PC-3 (cell line): ENCODE data around the gene USH2A. TPM values are rescaled to one million over a fixed set of nuclear protein-coding genes. Genes with fewer than 3 reads are reported as not detected.

Experiments used
- ATAC-seq: fragments of 200-7000 bp; cut with Tn5 transposase; 2 replicates; pipeline ENCODE4 v1.9.1; 2020; ENCODE audit warnings: mild to moderate bottlenecking, moderate library complexity
- BruUV-seq: library from RNA; stranded (reverse); fragments of 400-500 nt; replicated peaks from 2 replicates; lab custom pipeline; 2021; lab: Mats Ljungman, UMichigan
- CTCF ChIA-PET: fragments of 300-600 bp; sonication (Branson Sonifier 250); formaldehyde crosslinking; loops from one replicate; lab custom pipeline; 2022; ENCODE audit warnings: antibody characterized with exemption; lab: Charles Lee
- POLR2A ChIA-PET: fragments of 300-600 bp; sonication (Branson Sonifier 250); formaldehyde crosslinking; loops from one replicate; lab custom pipeline; 2022; ENCODE audit warnings: antibody characterized with exemption; ENCODE audit not compliant: unreplicated experiment; lab: Charles Lee
- DNase-seq: peaks from one replicate; pipeline ENCODE4 v3.0.0-alpha.2; 2015
- H2AFZ ChIP-seq: fragments of 300-600 bp; sonication (generic); 2 replicates; pipeline ENCODE4 v1.6.0; 2016; ENCODE audit warnings: antibody characterized with exemption, low read length
- H3F3A ChIP-seq: fragments of 300-600 bp; sonication (generic); one replicate; pipeline ENCODE4 v1.6.0; 2017; ENCODE audit warnings: antibody characterized with exemption, low read length, control low read depth, mild to moderate bottlenecking; ENCODE audit not compliant: unreplicated experiment
- H3K27ac ChIP-seq: fragments of 300-600 bp; sonication (generic); 2 replicates; pipeline ENCODE4 v1.5.1; 2016; ENCODE audit warnings: mild to moderate bottlenecking, low read length
- H3K27me3 ChIP-seq: fragments of 300-600 bp; sonication (generic); 2 replicates; pipeline ENCODE4 v1.6.1; 2016; ENCODE audit warnings: low read length, mixed read lengths
- H3K36me3 ChIP-seq: fragments of 300-600 bp; sonication (generic); 2 replicates; pipeline ENCODE4 v1.6.1; 2016; ENCODE audit warnings: low read depth, mixed run types, low read length, mixed read lengths
- H3K4me1 ChIP-seq: fragments of 300-600 bp; sonication (generic); 2 replicates; pipeline ENCODE4 v1.5.1; 2016; ENCODE audit warnings: low read length; ENCODE audit not compliant: insufficient read depth
- H3K4me2 ChIP-seq: fragments of 300-600 bp; sonication (generic); 2 replicates; pipeline ENCODE4 v1.6.0; 2016; ENCODE audit warnings: low read length
- H3K4me3 ChIP-seq: fragments of 300-600 bp; sonication (generic); 2 replicates; pipeline ENCODE4 v1.5.1; 2016; ENCODE audit warnings: mild to moderate bottlenecking, low read length, mixed read lengths
- H3K79me2 ChIP-seq: fragments of 300-600 bp; sonication (generic); 2 replicates; pipeline ENCODE4 v1.6.1; 2017; ENCODE audit warnings: low read length, mixed read lengths
- H3K9ac ChIP-seq: fragments of 300-600 bp; sonication (generic); 2 replicates; pipeline ENCODE4 v1.6.0; 2016; ENCODE audit warnings: mild to moderate bottlenecking, low read length
- H3K9me2 ChIP-seq: fragments of 300-600 bp; sonication (generic); replicated peaks from 2 replicates; pipeline ENCODE4 v1.6.1; 2016; ENCODE audit warnings: mixed run types, low read length, mixed read lengths
- H3K9me3 ChIP-seq: fragments of 300-600 bp; sonication (generic); 2 replicates; pipeline ENCODE4 v1.6.1; 2016; ENCODE audit warnings: low read length, mixed read lengths
- H4K20me1 ChIP-seq: fragments of 300-600 bp; sonication (generic); 2 replicates; pipeline ENCODE4 v1.6.1; 2016; ENCODE audit warnings: low read length, mixed read lengths
- CTCF ChIP-seq: fragments of 300-600 bp; sonication (generic); conservative IDR thresholded peaks from 2 replicates; pipeline ENCODE4 v1.5.1; 2017; ENCODE audit warnings: antibody characterized with exemption, low read depth, mild to moderate bottlenecking, low read length
- EZH2 ChIP-seq: fragments of 300-600 bp; sonication (generic); IDR thresholded peaks from one replicate; pipeline ENCODE4 v1.6.1; 2017; ENCODE audit warnings: antibody characterized with exemption, mild to moderate bottlenecking, low read length; ENCODE audit not compliant: unreplicated experiment
- EZH2phosphoT487 ChIP-seq: fragments of 300-600 bp; sonication (generic); IDR thresholded peaks from 2 replicates; pipeline ENCODE4 v1.6.1; 2018; ENCODE audit warnings: mild to moderate bottlenecking, antibody characterized with exemption, low read length, borderline replicate concordance
- intact Hi-C: fragments of 100-400 bp; cut with micrococcal nuclease; formaldehyde crosslinking; loops from 2 replicates; pipeline ENCODE4 v1.9.0; 2023
- total RNA-seq: library from RNA; depleted of rRNA; stranded (reverse); fragments of >200 nt; gene quantifications from 2 replicates; pipeline ENCODE4 v1.2.3, GENCODE V29; 2014

The USH2A gene
- total RNA-seq, 1 experiment from 2014 or later: not detected

- Histone ChIP-seq H3K4me2 (peak overlapping the region; percentile 31; the same call in 1 of the 2 replicates), H3K9me2 (no peaks in the 10 kb centered on the region), H4K20me1 (no peaks in the 10 kb centered on the region), H3K27me3 (no peaks in the 10 kb centered on the region), H3K79me2 (no peaks in the 10 kb centered on the region), H3K9me3 (no peaks in the 10 kb centered on the region), H2AFZ (no peak overlapping the region), H3K27ac (peak overlapping the region; percentile 9), H3K9ac (no peak overlapping the region), H3K4me1 (peaks cover 25% of the 10 kb centered on the region), H3F3A (no peaks in the 10 kb centered on the region), H3K4me3 (no peak overlapping the region), H3K36me3 (peaks cover 19% of the 10 kb centered on the region)
- no TSS peak for BruUV-seq
- TF ChIP-seq EZH2phosphoT487 (no peak), CTCF (no peak), EZH2 (no peak)
- CTCF ChIA-PET: no interaction called here
- intact Hi-C loops: loop anchor here (2.0 to 10.0 kb wide), 2 partner anchors 19 to 315 kb away; no protein-coding TSS in a partner anchor
- DNase-seq (peak; percentile 73), ATAC-seq (peak; percentile 41)
- POLR2A ChIA-PET: interaction anchor here (0.6 kb wide), 1 partner anchor 1313 kb away, joined by 3 read pairs; no protein-coding TSS in a partner anchor
These were observed 833.4 kb downstream of the USH2A start for GRCh38 chr1:215589650-215590435.

GRCh38 chr1:215584389-215584788 lies 838.9 kb downstream of the USH2A start:
- Histone ChIP-seq H3K36me3 (peaks cover 38% of the 10 kb centered on the region), H2AFZ (no peak overlapping the region), H3K9ac (no peak overlapping the region), H3K79me2 (no peaks in the 10 kb centered on the region), H3K4me1 (peaks cover 24% of the 10 kb centered on the region), H3K27me3 (no peaks in the 10 kb centered on the region), H3K27ac (no peak overlapping the region), H3K9me3 (no peaks in the 10 kb centered on the region), H3K4me2 (0 out of 2 replicates have a peak overlapping the region, but pooled peaks have one; percentile 52), H3F3A (no peaks in the 10 kb centered on the region), H3K4me3 (no peak overlapping the region), H4K20me1 (no peaks in the 10 kb centered on the region), H3K9me2 (no peaks in the 10 kb centered on the region)
- BruUV-seq: no TSS peak
- DNase-seq (no peak), ATAC-seq (no peak)
- ChIA-PET CTCF (no interaction called here), POLR2A (no interaction called here)
- TF ChIP-seq EZH2phosphoT487: no peak
- TF ChIP-seq CTCF: no peak
- no peak for TF ChIP-seq EZH2
- intact Hi-C loops: no loop called here

DNA sequence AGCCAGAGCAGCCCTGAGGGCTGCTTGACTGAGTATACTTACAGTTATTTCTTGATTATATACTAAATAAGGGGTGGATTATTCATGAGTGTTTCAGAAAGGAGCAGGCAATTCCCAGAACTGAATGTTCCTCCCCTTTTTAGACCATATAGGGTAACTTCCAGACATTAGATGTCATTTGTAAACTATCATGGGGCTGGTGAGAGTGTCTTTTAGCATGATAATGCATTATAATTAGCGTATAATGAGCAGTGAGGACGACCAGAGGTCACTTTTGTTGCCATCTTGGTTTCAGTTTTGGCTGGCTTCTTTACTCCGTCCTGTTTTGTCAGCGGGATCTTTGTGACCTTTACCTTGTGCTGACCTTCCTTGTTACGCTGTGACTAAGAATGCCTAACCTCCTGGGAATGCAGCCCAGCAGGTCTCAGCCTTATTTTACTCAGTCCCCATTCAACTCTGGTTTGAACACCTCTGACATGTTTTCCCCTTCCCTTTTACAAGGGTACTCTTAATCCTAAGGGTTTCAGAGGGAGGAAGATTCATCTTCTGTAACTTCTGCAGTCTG lies 840.0 kb downstream of the USH2A start:
- Histone ChIP-seq H3F3A (no peaks in the 10 kb centered on the region), H3K27ac (peak overlapping the region; percentile 61), H3K9ac (no peak overlapping the region), H3K27me3 (no peaks in the 10 kb centered on the region), H3K4me2 (peak overlapping the region; percentile 52), H3K9me2 (no peaks in the 10 kb centered on the region), H2AFZ (0 out of 2 replicates have a peak overlapping the region, but pooled peaks have one; percentile 3), H3K9me3 (no peaks in the 10 kb centered on the region), H3K79me2 (no peaks in the 10 kb centered on the region), H3K4me1 (peaks cover 21% of the 10 kb centered on the region), H3K4me3 (peak overlapping the region; percentile 54), H4K20me1 (no peaks in the 10 kb centered on the region), H3K36me3 (peaks cover 32% of the 10 kb centered on the region)
- intact Hi-C loops: no loop called here
- no peak for TF ChIP-seq CTCF
- TF ChIP-seq EZH2: no peak
- no peak for TF ChIP-seq EZH2phosphoT487
- BruUV-seq: no TSS peak
- peak; percentile 93 for ATAC-seq
- DNase-seq: peak; percentile 97
- CTCF ChIA-PET: no interaction called here
- POLR2A ChIA-PET: no interaction called here
